ENCODE results near the gene EDDM3A. TPM values are rescaled to one million over a fixed set of nuclear protein-coding genes. Genes with fewer than 3 reads are reported as not detected.

Gene EDDM3A
- total RNA-seq, 1 donor from 2014 or later = not detected

DNA sequence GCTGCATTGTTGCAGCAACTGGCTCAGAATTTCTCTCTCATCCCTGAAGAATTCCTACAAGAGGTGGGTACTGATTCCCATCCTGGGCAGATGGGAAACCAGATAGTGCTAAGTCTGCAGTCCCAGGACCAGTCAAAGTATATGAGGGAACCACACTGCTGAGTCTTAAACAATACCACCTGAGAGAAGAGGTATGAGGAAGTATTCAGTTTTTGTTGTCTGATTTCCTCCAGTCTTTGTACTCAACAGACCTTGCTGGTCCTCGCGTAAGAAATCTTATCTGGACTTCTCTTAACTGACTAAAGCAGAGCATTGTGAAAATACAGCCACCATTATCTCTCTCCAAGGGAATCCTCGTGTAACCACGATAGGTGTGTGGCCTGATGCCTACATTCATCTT is 3.6 kb upstream of the EDDM3A start:
- Mint-ChIP-seq H3K36me3 (ENCODE audit: low read depth, unreplicated experiment) (no peaks in the 10 kb centered on the region), H3K27ac (ENCODE audit: unreplicated experiment) (no peak overlapping the region), H3K4me1 (ENCODE audit: low read depth, unreplicated experiment) (peaks cover 7% of the 10 kb centered on the region), H3K9me3 (ENCODE audit: unreplicated experiment) (no peaks in the 10 kb centered on the region), H3K4me3 (ENCODE audit: unreplicated experiment) (no peak overlapping the region), H3K27me3 (ENCODE audit: low read depth, unreplicated experiment) (no peaks in the 10 kb centered on the region)
- no peaks in the 10 kb centered on the region for H3K27me3 ChIP-seq (ENCODE audit: insufficient read depth, low read length)
- TF ChIP-seq EZH2 (IDR thresholded peaks at IDR 0.05; ENCODE audit: insufficient read depth, low read length) = no peak
- TF ChIP-seq, protein P1, sequence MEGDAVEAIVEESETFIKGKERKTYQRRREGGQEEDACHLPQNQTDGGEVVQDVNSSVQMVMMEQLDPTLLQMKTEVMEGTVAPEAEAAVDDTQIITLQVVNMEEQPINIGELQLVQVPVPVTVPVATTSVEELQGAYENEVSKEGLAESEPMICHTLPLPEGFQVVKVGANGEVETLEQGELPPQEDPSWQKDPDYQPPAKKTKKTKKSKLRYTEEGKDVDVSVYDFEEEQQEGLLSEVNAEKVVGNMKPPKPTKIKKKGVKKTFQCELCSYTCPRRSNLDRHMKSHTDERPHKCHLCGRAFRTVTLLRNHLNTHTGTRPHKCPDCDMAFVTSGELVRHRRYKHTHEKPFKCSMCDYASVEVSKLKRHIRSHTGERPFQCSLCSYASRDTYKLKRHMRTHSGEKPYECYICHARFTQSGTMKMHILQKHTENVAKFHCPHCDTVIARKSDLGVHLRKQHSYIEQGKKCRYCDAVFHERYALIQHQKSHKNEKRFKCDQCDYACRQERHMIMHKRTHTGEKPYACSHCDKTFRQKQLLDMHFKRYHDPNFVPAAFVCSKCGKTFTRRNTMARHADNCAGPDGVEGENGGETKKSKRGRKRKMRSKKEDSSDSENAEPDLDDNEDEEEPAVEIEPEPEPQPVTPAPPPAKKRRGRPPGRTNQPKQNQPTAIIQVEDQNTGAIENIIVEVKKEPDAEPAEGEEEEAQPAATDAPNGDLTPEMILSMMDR (IDR thresholded peaks at IDR 0.05; ENCODE audit: insufficient read depth, low read depth, low read length) = no peak
- no peak overlapping the region for H3K9ac ChIP-seq (ENCODE audit: low read length)
- H3K9me3 ChIP-seq (ENCODE audit: insufficient read depth, low read depth, low read length) = peaks cover 3% of the 10 kb centered on the region
- no peak overlapping the region for H3K27ac ChIP-seq (ENCODE audit: low read depth, low read length)
- no peaks in the 10 kb centered on the region for H3K79me2 ChIP-seq (ENCODE audit: insufficient read depth, low read length)
- DNase-seq (ENCODE audit: low read depth) (no peak), FAIRE-seq (no peak)
- H2AFZ ChIP-seq (ENCODE audit: low read depth, low read length) = no peak overlapping the region
- no peak overlapping the region for H3K4me3 ChIP-seq (ENCODE audit: insufficient read depth, low read depth, low read length)
- H3K4me1 ChIP-seq (ENCODE audit: insufficient read depth, low read length) = no peaks in the 10 kb centered on the region
- H3K36me3 ChIP-seq (ENCODE audit: insufficient read depth, low read length) = no peaks in the 10 kb centered on the region
- H4K20me1 ChIP-seq (ENCODE audit: insufficient read depth, low read length) = no peaks in the 10 kb centered on the region
- H3K4me2 ChIP-seq (ENCODE audit: low read length) = no peak overlapping the region

GRCh38 chr14:20743556-20743955 is 2.1 kb upstream of the EDDM3A start:
- Mint-ChIP-seq H3K4me1 (ENCODE audit: low read depth, unreplicated experiment) (peaks cover 7% of the 10 kb centered on the region), H3K9me3 (ENCODE audit: unreplicated experiment) (no peaks in the 10 kb centered on the region), H3K36me3 (ENCODE audit: low read depth, unreplicated experiment) (no peaks in the 10 kb centered on the region), H3K27ac (ENCODE audit: unreplicated experiment) (no peak overlapping the region), H3K4me3 (ENCODE audit: unreplicated experiment) (no peak overlapping the region), H3K27me3 (ENCODE audit: low read depth, unreplicated experiment) (no peaks in the 10 kb centered on the region)
- FAIRE-seq = no peak
- no peaks in the 10 kb centered on the region for H4K20me1 ChIP-seq (ENCODE audit: insufficient read depth, low read length)
- H3K4me1 ChIP-seq (ENCODE audit: insufficient read depth, low read length) = no peaks in the 10 kb centered on the region
- H3K9me3 ChIP-seq (ENCODE audit: insufficient read depth, low read depth, low read length) = peaks cover 3% of the 10 kb centered on the region
- H3K27ac ChIP-seq (ENCODE audit: low read depth, low read length) = no peak overlapping the region
- H2AFZ ChIP-seq (ENCODE audit: low read depth, low read length) = no peak overlapping the region
- no peak overlapping the region for H3K4me2 ChIP-seq (ENCODE audit: low read length)
- H3K4me3 ChIP-seq (ENCODE audit: insufficient read depth, low read depth, low read length) = no peak overlapping the region
- no peaks in the 10 kb centered on the region for H3K36me3 ChIP-seq (ENCODE audit: insufficient read depth, low read length)
- DNase-seq (ENCODE audit: low read depth) = no peak
- H3K9ac ChIP-seq (ENCODE audit: low read length) = no peak overlapping the region
- no peak for TF ChIP-seq EZH2 (IDR thresholded peaks at IDR 0.05; ENCODE audit: insufficient read depth, low read length)
- TF ChIP-seq, protein P1 (IDR thresholded peaks at IDR 0.05; ENCODE audit: insufficient read depth, low read depth, low read length) = no peak
- H3K79me2 ChIP-seq (ENCODE audit: insufficient read depth, low read length) = no peaks in the 10 kb centered on the region
- H3K27me3 ChIP-seq (ENCODE audit: insufficient read depth, low read length) = no peaks in the 10 kb centered on the region

- Histone ChIP-seq H4K20me1 (ENCODE audit: insufficient read depth, low read length) (no peaks in the 10 kb centered on the region), H3K36me3 (ENCODE audit: insufficient read depth, low read length) (no peaks in the 10 kb centered on the region), H3K9ac (ENCODE audit: low read length) (no peak overlapping the region), H3K4me2 (ENCODE audit: low read length) (no peak overlapping the region), H3K27me3 (ENCODE audit: insufficient read depth, low read length) (no peaks in the 10 kb centered on the region), H3K4me3 (ENCODE audit: insufficient read depth, low read depth, low read length) (no peak overlapping the region), H3K4me1 (ENCODE audit: insufficient read depth, low read length) (no peaks in the 10 kb centered on the region), H3K79me2 (ENCODE audit: insufficient read depth, low read length) (no peaks in the 10 kb centered on the region), H2AFZ (ENCODE audit: low read depth, low read length) (no peak overlapping the region), H3K9me3 (ENCODE audit: insufficient read depth, low read depth, low read length) (peaks cover 3% of the 10 kb centered on the region), H3K27ac (ENCODE audit: low read depth, low read length) (no peak overlapping the region)
- Mint-ChIP-seq H3K9me3 (ENCODE audit: unreplicated experiment) (peaks cover 6% of the 10 kb centered on the region), H3K4me1 (ENCODE audit: low read depth, unreplicated experiment) (peaks cover 11% of the 10 kb centered on the region), H3K27ac (ENCODE audit: unreplicated experiment) (no peak overlapping the region), H3K27me3 (ENCODE audit: low read depth, unreplicated experiment) (no peaks in the 10 kb centered on the region), H3K4me3 (ENCODE audit: unreplicated experiment) (no peak overlapping the region), H3K36me3 (ENCODE audit: low read depth, unreplicated experiment) (peaks cover 2% of the 10 kb centered on the region)
- TF ChIP-seq EZH2 (IDR thresholded peaks at IDR 0.05; ENCODE audit: insufficient read depth, low read length) = no peak
- TF ChIP-seq, protein P1 (IDR thresholded peaks at IDR 0.05; ENCODE audit: insufficient read depth, low read depth, low read length) = no peak
- DNase-seq (ENCODE audit: low read depth) (no peak), FAIRE-seq (no peak)
Measured at GRCh38 chr14:20746566-20746965, 879 bp downstream of the EDDM3A start.

All from astrocyte (in vitro differentiated cells and primary cell).